ENCODE measurements around the gene TBC1D16. TPM values are rescaled to one million over a fixed set of nuclear protein-coding genes. Genes with fewer than 3 reads are reported as not detected.

TBC1D16 gene, protein sequence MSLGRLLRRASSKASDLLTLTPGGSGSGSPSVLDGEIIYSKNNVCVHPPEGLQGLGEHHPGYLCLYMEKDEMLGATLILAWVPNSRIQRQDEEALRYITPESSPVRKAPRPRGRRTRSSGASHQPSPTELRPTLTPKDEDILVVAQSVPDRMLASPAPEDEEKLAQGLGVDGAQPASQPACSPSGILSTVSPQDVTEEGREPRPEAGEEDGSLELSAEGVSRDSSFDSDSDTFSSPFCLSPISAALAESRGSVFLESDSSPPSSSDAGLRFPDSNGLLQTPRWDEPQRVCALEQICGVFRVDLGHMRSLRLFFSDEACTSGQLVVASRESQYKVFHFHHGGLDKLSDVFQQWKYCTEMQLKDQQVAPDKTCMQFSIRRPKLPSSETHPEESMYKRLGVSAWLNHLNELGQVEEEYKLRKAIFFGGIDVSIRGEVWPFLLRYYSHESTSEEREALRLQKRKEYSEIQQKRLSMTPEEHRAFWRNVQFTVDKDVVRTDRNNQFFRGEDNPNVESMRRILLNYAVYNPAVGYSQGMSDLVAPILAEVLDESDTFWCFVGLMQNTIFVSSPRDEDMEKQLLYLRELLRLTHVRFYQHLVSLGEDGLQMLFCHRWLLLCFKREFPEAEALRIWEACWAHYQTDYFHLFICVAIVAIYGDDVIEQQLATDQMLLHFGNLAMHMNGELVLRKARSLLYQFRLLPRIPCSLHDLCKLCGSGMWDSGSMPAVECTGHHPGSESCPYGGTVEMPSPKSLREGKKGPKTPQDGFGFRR
- total RNA-seq: 20.1 and 26.0 TPM in 2 replicates

DNA sequence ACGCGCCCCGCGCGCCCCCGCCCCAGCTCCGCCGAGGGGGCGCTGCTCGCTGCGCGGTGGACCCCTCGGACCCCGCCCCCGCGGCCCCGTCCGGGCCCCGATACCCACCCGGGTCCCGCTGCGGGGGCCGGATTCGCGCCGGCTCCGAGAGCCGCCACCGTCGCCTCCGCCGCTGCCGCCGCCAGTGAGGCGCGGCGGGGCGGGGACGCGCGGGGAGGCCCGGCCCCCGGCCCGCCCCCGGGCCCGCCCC is at the start of gene TBC1D16:
Gene TBC1D16 (minus strand): TSS at position 186 of the 250 bp plus-strand sequence. CDS start 22,325 bp downstream, outside the sequence.

DNA sequence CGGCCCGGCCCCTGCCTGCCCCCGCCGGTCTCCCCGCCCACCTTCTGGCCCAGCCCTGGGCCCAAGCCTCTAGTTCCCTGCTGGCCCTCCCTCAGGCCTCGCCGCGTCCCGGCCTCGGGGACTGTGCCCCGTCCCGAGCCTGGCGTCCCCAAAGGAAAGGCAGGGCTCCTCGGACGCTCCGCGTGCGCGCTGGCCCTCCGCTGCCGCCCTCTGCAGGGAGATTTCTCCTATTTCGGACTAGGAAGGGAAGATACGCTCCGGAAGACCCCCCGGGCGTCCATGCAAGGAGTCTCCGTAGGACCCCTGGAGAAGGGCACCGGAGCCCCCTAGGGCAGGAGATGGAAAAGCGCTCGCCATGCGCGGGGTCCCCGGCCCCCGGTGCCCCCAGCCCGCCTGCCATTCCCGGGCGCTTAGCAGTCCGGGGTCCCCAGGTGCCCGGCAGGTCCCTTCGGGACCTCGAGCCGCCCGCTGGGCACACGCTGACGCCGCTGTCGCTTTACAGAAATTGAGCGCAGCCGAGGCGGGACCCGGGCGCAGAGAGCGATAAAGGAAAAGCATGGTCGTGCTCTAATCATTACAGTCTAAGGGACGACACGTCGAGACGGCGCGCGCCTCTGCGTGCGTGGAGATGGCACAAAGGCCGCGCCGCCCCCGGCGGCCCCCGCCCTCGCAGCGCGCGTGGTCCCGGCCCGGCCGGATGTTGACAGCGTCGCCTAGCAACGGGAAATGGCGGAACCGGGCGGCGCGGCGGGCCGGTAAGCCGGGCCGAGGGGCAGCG is 454 bp upstream of the TBC1D16 start, which contains the start of gene CCDC40:
Gene CCDC40 (plus strand): TSS at position 706 of the 778 bp plus-strand sequence. CDS start 21 bp downstream, at position 727.

Other genes with a start within 250 kb of the TBC1D16 start
- gene CBX8, start 238.8 kb downstream of the TBC1D16 start, total RNA-seq: 2.4 and 4.0 TPM in 2 replicates
- gene CBX4, start 196.4 kb downstream of the TBC1D16 start, total RNA-seq: 15.0 and 28.0 TPM in 2 replicates
- gene CCDC40, start 770 bp upstream of the TBC1D16 start, total RNA-seq: 0.47 and 0.57 TPM in 2 replicates
- 14.5 and 39.9 TPM in 2 replicates for gene GAA, start 65.7 kb upstream of the TBC1D16 start, total RNA-seq
- 64.0 and 100 TPM in 2 replicates for gene EIF4A3, start 111.3 kb upstream of the TBC1D16 start, total RNA-seq
- 0.62 TPM in 1 of 2 replicates, not detected in the other for gene CARD14, start 134.2 kb upstream of the TBC1D16 start, total RNA-seq
- 6.1 and 9.0 TPM in 2 replicates for gene SGSH, start 184.5 kb upstream of the TBC1D16 start, total RNA-seq
- gene SLC26A11, start 184.6 kb upstream of the TBC1D16 start, total RNA-seq: 1.5 and 1.6 TPM in 2 replicates
- gene RNF213, start 225.0 kb upstream of the TBC1D16 start, total RNA-seq: 25.2 and 39.0 TPM in 2 replicates

Data from hair follicular keratinocyte (primary cell).